ENCODE data around the gene PYGB. TPM values are rescaled to one million over a fixed set of nuclear protein-coding genes. Genes with fewer than 3 reads are reported as not detected.

Gene PYGB
- total and polyA plus RNA-seq, 4 donors: 30.3 to 90.3 (median 47.3) TPM

DNA sequence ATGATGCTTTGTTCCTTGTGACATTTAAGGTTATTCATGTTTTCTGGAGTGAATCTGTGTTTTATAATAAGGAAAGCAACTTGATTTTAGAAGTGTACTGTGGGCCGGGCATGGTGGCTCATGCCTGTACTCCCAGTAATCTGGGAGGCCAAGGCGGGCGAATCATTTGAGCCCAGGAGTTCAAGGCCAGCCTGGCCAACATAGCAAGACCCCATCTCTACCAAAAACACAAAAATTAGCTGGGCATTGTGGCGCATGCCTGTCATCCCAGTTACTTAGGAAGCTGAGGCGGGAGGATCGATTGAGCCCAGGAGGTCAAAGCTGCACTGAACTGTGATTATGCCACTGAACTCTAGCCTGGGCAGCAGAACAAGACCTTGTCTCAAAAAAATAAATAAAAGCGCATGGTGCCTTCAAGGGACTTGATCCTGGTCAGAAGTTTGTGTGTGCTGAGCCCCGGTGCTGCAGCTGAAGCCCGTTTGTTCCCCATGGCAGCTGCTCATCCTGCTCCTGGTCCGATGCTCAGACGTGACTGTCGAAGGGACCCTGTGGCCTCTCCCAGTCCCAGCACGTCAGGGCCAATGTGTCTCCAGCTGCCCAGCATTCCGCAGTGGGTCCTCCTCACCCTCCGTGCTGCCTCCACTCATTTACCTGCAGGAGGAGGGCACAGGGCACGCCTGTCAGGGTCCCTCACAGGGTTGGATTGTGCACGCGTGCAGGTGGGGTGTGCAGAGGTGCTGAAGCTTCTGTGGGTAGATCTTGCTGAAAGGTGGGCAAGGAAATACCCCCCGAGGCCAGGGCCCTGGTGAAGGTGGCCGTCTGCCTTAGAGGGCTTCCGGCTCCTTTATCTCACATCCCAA, 34.1 kb upstream of the PYGB start:
- DNase-seq: no peak
- 95 to 96% methylated on average over 21 of the region's 21 CpGs for WGBS, 2 donors
- TF ChIP-seq, protein P1, sequence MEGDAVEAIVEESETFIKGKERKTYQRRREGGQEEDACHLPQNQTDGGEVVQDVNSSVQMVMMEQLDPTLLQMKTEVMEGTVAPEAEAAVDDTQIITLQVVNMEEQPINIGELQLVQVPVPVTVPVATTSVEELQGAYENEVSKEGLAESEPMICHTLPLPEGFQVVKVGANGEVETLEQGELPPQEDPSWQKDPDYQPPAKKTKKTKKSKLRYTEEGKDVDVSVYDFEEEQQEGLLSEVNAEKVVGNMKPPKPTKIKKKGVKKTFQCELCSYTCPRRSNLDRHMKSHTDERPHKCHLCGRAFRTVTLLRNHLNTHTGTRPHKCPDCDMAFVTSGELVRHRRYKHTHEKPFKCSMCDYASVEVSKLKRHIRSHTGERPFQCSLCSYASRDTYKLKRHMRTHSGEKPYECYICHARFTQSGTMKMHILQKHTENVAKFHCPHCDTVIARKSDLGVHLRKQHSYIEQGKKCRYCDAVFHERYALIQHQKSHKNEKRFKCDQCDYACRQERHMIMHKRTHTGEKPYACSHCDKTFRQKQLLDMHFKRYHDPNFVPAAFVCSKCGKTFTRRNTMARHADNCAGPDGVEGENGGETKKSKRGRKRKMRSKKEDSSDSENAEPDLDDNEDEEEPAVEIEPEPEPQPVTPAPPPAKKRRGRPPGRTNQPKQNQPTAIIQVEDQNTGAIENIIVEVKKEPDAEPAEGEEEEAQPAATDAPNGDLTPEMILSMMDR (IDR thresholded peaks at IDR 0.05; ENCODE audit: control extremely low read depth, extremely low read depth): no peak
- H3K27ac ChIP-seq (ENCODE audit: low read depth in 1 of 2, low read length in 1 of 2): no peak overlapping the region
- ATAC-seq (ENCODE audit: insufficient read depth, low FRiP score): no peak
- H3K9ac ChIP-seq (ENCODE audit: insufficient read depth in 1 of 2, low read length in 2 of 2): no peak overlapping the region
- peaks cover 18 to 59% (median 28%) of the 10 kb centered on the region in 4 donors for H3K36me3 ChIP-seq (ENCODE audit: control insufficient read depth in 4 of 4, insufficient read depth in 4 of 4, low read length in 4 of 4)
- no peaks in the 10 kb centered on the region for H3K27me3 ChIP-seq (ENCODE audit: control insufficient read depth in 3 of 3, insufficient read depth in 3 of 3, low read length in 2 of 3)
- H3K4me3 ChIP-seq: no peak overlapping the region
- no peaks in the 10 kb centered on the region for H3K9me3 ChIP-seq (ENCODE audit: control insufficient read depth in 4 of 4, insufficient read depth in 3 of 4, low read length in 3 of 4)
- no peaks in the 10 kb centered on the region for H3K4me1 ChIP-seq (ENCODE audit: control insufficient read depth in 5 of 5, insufficient read depth in 5 of 5, low read length in 5 of 5)

DNA sequence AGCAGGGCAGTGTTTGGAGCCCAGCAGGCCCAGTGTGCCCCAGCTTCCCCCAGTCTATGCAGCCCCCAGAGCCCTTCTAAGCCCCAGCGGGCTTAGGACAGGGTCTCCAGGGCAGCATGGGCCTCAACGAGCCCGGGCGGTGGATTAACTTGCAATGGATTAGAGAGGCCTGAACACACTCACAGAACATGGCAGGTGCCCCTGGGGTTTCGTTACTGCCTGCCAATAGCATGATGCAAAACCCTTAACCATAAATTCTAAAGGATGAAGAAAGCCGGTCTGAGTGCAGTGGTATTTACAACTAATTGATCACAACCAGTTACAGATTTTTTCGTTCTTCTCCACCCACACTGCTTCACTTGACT, 33.5 kb upstream of the PYGB start:
- Histone ChIP-seq H3K27me3 (ENCODE audit: control insufficient read depth in 3 of 3, insufficient read depth in 3 of 3, low read length in 2 of 3) (no peaks in the 10 kb centered on the region), H3K27ac (ENCODE audit: low read depth in 1 of 2, low read length in 1 of 2) (no peak overlapping the region), H3K4me3 (no peak overlapping the region), H3K36me3 (ENCODE audit: control insufficient read depth in 4 of 4, insufficient read depth in 4 of 4, low read length in 4 of 4) (peaks cover 18 to 63% (median 28%) of the 10 kb centered on the region in 4 donors), H3K9ac (ENCODE audit: insufficient read depth in 1 of 2, low read length in 2 of 2) (no peak overlapping the region), H3K4me1 (ENCODE audit: control insufficient read depth in 5 of 5, insufficient read depth in 5 of 5, low read length in 5 of 5) (no peaks in the 10 kb centered on the region), H3K9me3 (ENCODE audit: control insufficient read depth in 4 of 4, insufficient read depth in 3 of 4, low read length in 3 of 4) (no peaks in the 10 kb centered on the region)
- TF ChIP-seq, protein P1 (IDR thresholded peaks at IDR 0.05; ENCODE audit: control extremely low read depth, extremely low read depth): no peak
- 86 to 93% methylated on average over 7 of the region's 7 CpGs for WGBS, 2 donors
- DNase-seq (no peak), ATAC-seq (ENCODE audit: insufficient read depth, low FRiP score) (no peak)

DNA sequence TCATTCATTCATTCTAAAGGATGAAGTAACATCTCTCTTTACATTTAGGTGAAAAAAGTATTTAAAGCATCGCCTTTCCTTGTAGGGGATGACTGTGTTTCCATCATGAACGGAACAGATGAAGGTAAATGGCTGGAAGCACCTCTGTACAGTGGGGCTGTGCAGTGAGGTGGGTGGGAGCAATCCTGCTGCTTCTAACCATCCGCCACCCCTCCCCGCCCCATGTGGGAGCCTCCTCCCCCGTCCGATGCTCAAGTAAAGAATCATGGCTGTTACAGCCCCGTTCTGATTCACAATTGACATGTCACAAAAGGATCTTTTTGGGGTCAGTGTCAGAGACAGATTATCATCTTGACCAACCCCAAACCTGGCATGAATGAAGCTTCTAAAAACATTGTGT, 33.1 kb upstream of the PYGB start:
- H3K27me3 ChIP-seq (ENCODE audit: control insufficient read depth in 3 of 3, insufficient read depth in 3 of 3, low read length in 2 of 3): no peaks in the 10 kb centered on the region
- WGBS, 2 donors: 95 to 99% methylated on average over 7 of the region's 7 CpGs
- no peak overlapping the region for H3K27ac ChIP-seq (ENCODE audit: low read depth in 1 of 2, low read length in 1 of 2)
- peaks cover 0 to under 1% (median 0%) of the 10 kb centered on the region in 5 donors for H3K4me1 ChIP-seq (ENCODE audit: control insufficient read depth in 5 of 5, insufficient read depth in 5 of 5, low read length in 5 of 5)
- H3K9me3 ChIP-seq (ENCODE audit: control insufficient read depth in 4 of 4, insufficient read depth in 3 of 4, low read length in 3 of 4): no peaks in the 10 kb centered on the region
- ATAC-seq (ENCODE audit: insufficient read depth, low FRiP score): no peak
- H3K4me3 ChIP-seq: no peak overlapping the region
- no peak overlapping the region for H3K9ac ChIP-seq (ENCODE audit: insufficient read depth in 1 of 2, low read length in 2 of 2)
- H3K36me3 ChIP-seq (ENCODE audit: control insufficient read depth in 4 of 4, insufficient read depth in 4 of 4, low read length in 4 of 4): peaks cover 18 to 64% (median 28%) of the 10 kb centered on the region in 4 donors
- no peak for DNase-seq
- TF ChIP-seq, protein P1 (IDR thresholded peaks at IDR 0.05; ENCODE audit: control extremely low read depth, extremely low read depth): no peak
